ENCODE results near the gene RSPRY1.
"Not testable (repeated sequence)": the region's sequence is repeated elsewhere in the genome, so short reads cannot be mapped to it uniquely, and the experiment has no call there.

The RSPRY1 gene

DNA sequence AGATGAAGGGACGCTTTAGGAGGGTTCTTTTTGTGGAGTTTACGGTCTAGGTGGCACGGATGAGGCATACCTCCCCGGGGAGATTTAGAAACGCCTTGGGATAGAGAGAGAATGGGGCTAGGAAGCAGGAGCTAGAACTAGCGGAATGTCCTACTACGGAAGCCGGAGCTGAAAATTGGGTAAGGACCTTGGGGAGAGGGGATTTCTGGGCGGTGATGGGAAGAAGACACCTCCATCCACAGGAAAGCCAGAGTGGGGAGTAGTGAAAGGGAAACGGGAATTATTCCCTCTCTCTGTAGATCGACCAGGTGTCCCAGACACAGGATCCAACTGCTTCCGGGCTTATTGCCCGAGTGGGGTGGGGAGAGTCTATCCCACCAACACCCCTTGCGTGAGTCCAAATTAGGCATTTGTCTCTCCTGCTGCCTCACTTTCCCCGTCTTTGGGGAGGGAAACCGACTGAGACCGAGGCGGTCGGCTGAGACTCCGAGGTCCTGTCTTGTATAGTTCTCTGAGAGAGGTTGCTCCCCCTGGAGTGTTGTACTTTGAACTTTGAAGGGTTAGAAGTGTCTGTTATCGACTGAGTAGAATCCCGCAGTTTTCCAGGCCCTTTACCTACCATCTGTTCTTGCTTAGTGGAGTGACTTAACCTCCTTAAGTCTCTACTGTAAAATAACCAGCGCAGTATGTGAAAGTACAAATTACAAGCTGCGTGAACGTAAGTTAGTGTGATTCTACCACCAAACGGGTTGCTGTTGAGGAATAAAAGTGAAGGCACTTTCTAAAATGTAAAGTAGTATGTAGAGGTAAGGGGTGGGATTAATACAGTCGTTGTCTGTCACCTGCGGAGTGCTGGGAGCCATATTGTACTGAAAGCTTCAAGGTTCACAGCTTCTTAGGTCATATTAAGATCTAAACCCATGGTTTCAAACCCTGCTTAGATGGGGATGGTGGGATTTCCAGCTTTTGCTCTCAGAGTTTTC lies 1.0 kb downstream of the RSPRY1 start:
- peak; percentile 52 for DNase-seq

DNA sequence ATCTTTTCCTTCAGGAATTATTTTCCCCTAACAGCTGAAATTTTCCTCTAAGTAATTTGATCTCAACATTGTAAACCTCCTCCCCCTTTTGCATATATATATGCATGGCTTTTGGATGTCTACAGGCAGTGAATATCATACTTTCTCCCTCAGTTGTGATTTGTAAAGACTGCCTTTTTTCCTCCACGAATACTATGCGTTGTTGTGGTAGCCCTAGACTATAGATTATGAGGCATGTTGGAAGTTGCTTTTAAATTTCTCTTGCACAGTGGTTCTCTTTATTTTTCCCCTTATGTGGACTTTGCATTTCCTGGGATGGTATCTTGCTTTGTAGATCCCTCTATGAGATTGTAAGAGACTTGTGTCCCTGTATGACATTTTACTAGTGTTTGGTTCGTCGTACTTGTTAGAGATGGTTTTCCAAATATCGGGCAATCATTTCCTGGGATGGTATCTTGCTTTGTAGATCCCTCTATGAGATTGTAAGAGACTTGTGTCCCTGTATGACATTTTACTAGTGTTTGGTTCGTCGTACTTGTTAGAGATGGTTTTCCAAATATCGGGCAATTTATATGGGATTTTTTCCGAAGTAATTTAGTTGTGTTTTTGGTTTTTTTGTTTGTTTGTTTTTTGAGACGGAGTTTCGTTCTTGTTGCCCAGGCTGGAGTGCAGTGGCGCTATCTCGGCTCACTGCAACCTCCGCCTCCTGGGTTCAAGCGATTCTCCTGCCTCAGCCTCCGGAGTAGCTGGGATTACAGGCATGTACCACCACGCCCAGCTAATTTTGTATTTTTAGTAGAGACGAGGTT lies 2.0 kb downstream of the RSPRY1 start:
- not testable (repeated sequence) for DNase-seq

DNA sequence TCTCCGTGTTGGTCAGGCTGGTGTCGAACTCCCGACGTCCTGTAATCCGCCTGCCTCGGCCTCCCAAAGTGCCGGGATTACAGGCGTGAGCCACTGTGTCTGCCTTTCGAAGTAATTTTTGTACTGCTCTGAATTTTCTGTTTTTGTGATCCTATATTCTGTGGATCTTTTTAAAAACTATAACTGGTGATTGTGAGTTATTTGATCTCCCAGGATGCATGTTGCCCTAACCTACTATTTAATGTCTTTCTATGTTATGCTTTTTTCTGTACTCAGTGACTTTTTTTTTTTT lies 2.5 kb downstream of the RSPRY1 start:
- no peak for DNase-seq

DNA sequence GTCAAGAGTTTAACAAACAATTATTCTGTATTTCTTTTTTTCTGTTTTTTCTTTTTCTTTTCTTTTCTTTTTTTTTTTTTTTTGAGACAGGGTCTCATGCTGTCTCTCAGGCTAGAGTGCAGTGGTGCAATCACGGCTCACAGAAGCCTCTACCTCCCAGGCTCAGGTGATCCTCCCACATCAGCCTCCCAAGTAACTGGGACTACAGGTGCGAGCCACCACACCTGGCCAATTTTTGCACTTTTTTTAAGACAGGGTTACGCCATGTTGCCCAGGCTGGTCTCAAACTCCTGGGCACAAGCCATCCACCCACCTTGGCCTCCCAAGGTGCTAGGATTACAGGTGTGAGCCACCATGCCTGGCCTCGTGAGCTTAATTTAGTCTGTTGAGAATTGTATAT lies 3.4 kb downstream of the RSPRY1 start:
- DNase-seq, result not testable (repeated sequence)

DNA sequence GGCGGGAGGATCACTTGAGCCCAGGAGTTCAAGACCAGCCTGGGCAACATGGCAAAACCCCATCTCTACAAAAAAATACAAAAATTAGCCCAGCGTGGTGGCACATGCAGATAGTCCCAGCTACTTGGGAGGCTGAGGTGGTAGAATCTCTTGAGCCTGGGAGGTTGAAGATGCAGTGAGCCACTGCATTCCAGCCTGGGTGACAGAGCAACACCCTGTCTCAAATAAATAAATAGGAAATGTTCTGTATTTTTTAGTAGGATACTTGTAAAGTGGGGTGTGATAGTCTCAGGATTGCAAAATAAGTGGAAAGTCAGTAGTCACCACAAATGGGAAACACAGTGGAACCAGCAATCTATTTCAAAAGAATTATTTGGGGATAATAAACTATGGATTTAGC lies 4.0 kb downstream of the RSPRY1 start:
- DNase-seq, result no peak

DNA sequence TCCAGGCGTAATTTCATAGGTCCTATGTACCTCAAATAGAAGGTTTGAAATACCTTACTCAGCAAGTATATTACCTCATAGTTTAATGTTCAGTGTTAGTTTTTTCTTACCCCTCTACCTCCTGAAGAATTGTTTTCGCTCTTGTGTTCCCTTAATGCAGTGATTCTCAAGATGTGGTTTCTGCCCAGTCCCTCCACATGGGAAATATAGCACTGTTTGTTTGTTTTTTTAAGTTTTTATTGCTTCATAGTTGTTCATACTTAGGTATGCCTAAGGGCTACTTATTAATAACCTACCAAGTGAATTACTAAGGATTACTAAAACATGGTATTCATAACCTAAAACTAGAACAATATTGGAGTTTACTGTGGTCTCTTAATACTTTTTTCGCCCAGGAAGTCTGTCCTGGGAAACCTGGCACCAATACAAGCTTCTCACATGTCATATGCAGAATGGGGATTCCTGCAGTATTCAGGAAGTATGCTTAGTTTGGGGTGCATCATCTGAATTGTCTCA lies 5.0 kb downstream of the RSPRY1 start:
- no peak for DNase-seq

DNA sequence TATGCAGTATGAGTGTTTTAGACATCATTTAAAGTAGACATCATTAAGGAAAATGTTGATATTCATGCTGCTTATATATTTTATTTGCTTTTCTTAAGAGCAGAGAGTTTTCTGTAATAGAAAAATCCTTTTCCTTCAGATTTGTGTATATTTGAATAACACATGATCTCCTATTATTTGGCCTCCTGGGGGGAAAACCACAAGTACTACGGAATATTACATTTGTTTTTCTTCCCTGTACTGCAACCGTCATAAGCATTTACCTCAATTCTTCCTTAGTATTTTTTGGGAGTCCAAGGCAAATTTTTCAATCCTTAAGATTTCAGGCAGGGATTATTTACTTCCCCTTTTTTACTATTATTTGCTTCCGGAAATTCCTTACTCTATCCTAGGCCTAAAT lies 6.0 kb downstream of the RSPRY1 start:
- no peak for DNase-seq

DNA sequence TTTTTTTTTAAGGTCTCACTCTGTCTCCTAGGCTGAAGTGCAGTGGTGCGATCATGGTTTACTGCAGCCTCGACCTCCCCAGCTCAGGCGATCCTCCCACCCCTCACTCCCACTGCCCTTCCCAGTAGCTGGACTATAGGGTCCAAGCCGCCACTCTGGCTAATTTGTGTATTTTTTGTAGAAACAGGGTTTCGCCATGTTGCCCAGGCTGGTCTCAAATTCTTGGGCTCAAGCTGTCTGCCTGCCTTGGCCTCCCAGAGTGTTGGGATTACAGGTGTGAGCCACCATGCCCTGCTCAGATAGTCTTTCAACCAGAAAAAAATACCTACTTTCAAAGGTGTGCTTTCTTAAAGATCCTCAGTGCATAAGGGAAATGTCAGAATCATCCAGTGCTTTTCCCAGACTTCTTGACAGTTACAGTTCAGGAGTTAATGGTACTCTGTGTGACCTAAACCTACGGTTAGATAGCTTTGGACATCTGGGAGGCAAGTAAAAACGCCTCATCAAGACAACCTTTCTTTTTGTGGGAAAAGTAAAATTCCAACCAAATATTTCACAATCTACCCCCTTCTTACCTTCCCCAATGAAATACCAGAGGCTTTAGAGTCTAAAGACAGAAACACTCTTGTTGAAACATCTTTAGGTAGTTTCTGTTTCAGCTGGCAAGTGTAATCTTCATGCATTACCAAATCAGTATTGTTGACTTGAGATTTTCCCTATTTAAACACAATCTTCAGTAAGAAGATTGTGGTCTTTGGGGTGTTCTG lies 6.8 kb downstream of the RSPRY1 start:
- no peak for DNase-seq

DNA sequence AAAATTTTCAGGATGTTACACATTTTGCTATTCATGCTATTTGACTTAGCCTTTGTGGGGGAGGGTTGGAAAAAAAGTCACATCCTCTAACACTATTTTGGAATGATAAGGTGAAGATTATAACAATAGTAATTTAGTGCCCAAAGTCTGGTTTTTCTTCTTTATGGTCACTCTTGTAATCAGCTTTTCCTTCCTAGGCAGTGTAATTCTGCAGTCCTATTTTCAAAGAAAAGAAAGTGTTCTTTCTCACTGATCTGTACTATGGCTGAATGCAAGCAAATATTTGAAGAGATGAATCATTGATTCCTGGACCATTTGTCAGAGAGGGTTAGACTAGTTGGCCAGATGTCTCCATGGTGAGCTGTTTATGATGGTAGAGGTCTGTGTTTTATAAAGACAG lies 8.4 kb downstream of the RSPRY1 start:
- DNase-seq, result no peak

DNA sequence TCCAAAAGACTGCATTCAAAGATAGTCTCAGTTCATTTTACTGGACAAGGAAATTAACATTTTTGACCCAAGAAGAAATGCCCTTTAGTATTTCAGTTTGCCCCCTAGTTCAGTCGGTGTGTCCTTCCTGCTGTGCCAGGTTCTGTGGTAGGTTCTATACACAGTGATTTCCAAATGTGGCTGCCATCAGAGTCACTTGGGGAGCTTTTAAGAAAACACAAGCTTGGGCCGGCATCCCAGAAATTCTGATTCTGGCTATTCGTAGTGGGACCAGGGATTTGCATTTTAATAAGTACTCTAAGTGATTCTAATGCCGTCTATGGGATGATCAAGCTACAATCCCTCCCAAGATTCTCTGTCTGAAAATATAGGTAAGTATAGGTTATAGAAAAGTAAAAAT lies 10.2 kb downstream of the RSPRY1 start:
- no peak for DNase-seq

DNA sequence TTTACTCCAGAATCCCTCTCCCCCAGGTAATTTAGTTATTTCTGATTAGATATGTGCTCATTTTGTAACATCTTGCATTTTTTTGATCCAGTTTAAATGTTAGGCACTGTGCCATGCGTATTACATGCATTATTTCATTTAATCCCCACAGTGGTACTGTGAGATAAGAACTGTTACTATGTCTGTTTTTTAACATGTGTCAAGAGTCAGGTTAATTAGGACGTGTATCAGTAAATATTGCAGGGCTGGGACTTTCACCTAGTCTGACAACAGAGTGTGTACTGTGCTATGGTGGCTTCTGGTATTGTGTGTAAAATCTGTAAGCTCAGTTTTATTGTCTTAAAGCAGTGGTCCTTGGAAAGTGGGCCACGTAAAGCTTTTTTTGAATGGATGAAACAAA lies 10.6 kb downstream of the RSPRY1 start:
- no peak for DNase-seq

DNA sequence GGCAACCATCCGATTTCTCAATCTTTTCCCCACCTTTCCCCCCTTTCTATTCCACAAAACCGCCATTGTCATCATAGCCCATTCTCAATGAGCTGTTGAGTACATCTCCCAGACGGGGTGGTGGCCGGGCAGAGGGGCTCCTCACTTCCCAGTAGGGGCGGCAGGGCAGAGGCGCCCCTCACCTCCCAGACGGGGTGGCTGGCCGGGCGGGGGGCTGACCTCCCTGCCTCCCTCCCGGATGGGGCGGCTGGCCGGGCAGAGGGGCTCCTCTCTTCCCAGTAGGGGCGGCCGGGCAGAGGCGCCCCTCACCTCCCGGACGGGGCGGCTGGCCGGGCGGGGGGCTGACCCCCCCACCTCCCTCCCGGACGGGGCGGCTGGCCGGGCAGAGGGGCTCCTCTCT lies 14.2 kb downstream of the RSPRY1 start:
- DNase-seq, result not testable (repeated sequence)

DNA sequence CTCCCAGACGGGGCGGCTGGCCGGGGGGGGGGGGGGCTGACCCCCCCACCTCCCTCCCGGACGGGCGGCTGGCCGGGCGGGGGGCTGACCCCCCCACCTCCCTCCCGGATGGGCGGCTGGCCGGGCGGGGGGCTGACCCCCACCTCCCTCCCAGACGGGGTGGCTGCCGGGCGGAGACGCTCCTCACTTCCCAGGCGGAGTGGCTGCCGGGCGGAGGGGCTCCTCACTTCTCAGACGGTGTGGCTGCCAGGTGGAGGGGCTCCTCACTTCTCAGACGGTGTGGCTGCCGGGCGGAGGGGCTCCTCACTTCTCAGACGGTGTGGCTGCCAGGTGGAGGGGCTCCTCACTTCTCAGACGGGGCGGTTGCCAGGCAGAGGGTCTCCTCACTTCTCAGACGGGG lies 14.8 kb downstream of the RSPRY1 start:
- not testable (repeated sequence) for DNase-seq

DNA sequence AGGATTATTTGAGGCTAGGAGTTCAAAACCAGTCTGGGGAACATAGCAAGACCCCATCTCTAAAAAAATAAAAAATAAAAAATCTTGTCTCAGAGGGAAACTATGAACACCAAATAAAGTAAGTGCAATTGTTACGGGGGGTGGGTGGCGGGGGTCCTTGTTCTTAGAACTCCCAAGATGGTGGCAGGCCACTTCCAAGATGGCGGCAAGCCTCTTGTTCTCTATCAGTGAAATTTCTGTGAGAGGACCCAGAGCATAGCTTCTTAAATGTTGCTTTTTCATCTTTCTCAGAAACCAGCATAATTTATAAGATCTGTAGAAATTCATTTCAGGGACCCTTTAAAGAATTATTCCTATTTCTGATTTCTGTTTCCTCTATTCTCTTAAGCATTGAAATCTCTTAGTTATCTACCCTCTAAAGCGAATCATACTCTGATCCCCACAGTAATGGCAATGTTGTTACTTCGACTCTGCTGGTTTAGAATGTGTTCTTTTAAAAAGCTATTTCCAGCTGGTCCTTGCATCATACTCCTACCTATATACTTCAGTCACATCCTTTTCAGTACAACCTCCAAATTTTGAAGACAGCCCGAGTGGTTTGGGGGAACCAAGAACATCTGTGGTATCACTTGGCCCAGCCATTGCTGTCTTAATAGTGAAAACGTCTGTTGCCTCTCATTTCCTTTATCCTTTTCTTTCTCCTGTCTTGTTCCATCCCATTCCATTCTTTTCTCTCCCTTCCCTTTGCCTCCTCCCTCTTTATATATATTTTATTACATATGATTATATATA lies 16.2 kb downstream of the RSPRY1 start:
- no peak for DNase-seq

DNA sequence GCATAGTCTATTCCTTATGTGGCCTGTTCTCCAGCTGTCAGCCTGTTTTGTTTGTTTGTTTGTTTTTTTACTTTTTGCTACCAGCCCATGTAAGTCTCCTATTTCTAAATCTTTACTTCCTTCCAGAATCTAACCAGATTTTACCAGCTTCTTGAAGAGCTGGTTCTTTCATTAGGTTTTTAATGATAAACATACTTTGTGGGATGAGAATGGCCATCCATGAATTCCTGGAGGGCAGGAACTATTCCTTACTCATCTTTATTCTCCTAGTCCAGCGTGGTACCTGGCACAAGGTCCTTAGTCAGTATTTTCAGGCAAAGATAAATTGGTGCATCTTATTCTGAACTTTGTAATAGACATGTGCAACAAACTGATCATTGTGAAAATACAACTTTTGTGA lies 17.3 kb downstream of the RSPRY1 start:
- DNase-seq, result no peak

DNA sequence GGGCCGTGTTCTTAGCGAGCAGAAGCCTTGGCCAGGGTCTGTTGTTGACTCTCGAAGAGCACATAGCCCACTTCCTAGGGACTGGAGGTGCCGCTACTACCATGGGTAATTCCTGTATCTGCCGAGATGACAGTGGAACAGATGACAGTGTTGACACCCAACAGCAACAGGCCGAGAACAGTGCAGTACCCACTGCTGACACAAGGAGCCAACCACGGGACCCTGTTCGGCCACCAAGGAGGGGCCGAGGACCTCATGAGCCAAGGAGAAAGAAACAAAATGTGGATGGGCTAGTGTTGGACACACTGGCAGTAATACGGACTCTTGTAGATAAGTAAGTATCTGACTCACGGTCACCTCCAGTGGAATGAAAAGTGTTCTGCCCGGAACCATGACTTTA lies 18.5 kb downstream of the RSPRY1 start:
- no peak for DNase-seq

DNA sequence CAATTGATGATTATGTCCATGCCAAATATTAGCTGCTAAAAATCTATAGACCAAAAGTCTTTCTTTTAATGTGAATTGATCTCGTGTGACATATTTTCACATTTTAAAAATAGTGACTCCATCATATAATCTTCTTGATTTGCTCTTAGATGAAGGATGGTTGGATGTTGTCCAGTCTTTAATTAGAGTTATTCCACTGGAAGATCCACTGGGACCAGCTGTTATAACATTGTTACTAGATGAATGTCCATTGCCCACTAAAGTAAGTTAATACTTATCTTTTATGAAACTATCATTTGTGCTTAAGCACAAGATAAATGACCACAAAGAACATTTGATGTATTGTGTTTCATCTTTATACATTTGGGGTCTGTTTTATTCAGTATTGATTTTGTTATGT lies 22.8 kb downstream of the RSPRY1 start:
- no peak for DNase-seq

DNA sequence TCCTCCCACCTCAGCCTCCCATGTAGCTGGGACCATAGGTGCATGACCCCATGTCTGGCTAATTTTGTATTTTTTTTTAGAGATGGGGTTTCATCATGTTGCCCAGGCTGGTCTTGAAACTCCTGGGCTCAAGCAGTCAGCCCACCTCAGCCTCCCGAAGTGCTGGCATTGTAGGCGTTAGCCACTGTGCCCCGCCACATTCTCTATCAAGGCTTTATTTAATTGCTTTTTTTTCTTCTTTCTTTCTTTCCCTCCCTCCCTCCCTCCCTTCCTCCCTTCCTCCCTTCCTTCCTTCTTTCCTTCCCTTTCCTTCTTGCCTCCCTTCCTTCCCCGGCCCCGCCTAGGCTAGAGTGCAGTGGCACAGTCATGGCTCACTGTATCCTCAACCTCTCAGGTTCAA lies 23.7 kb downstream of the RSPRY1 start:
- no peak for DNase-seq

DNA sequence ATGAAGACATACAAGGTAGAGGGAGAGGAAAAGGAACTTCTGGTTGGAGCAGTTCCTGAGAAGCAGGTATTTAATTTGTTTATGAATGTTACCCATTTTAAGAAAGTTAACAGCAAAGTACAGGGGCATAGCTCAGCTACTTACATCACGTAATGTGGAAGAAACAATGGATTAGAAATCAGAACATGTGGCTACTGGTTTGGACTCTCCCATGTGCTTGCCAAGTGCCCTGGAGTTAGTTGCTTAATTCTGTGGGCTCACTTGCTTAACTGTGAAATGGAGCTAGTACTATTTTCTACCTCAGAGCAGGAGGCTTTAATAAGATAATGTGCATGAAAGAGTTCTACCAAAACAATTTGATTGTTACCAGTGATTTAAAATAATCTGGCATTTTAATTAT lies 27.3 kb downstream of the RSPRY1 start:
- DNase-seq, result no peak

DNA sequence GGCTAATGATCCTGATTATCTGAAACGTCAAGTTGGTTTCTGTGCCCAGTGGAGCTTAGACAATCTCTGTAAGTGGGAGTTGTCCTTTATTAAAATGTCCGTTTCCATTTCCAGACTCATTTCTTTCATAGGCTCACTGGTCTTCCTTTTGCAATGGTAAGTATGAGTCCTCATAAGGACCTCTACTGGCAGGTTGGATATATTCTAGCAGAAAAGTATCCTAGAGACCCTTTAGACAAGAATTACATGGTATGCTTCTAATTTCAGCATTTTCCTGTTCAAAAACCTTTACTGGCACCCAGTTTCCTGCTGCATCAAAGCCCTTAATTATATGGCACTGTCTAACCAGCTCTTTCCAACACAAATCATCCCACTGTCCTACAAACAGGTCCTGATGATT lies 30.8 kb downstream of the RSPRY1 start:
- no peak for DNase-seq

DNA sequence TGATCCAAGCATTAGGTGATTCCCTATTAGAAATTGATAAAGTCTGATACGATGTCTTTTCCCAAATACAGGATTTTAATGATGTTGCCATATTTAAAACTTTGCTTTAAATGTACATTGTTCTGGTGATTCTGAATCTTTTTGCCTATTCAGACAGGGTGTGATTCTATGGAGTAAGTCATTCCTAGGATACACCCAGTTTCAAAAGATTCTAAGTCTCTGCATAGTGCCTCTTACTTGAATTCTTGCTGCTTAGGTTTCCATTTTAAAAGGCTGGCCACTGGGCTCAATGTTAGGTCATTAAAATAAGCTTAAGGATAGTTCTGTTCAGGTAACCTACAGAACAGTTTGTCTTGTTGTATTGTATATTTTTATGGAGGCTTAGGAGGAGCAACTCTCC lies 36.9 kb downstream of the RSPRY1 start:
- DNase-seq, result no peak

DNA sequence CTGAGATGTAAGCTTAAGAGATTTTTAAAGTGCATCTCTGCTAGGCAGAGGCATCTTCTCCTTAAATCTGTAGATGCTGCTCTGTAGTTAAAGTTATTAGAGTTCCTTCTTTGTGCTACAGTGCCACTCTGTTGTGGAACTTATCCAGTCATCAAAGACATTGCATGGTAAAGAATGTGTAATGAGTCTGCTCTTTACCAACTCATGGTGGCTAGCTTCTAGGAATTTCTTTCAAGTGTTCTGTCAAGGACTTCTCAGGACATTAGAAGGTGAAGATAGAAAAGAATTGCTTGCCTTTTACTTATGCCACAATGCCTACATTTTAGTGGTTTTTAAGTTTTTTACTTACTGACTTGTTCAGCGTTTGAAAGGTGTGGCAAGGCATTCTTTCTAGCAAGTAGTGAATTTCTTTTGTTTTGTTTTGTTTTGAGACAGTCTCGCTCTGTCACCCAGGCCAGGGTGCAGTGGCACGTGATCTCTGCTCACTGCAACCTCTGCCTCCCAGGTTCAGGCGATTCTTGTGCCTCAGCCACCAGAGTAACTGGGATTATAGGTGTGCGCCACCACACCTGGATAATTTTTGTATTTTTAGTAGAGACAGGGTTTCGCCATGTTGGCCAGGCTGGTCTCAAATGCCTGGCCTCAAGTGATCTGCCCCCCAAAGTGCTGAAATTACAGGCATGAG lies 38.7 kb downstream of the RSPRY1 start:
- DNase-seq, result no peak
